Measurements from ENCODE around the gene VMAC. TPM values are rescaled to one million over a fixed set of nuclear protein-coding genes. Genes with fewer than 3 reads are reported as not detected.

Gene VMAC
- total RNA-seq, 1 donor from 2014 or later: 4.1 TPM

GRCh38 chr19:5931251-5931650 is 26.6 kb downstream of the VMAC start:
- ATAC-seq: no peak

GRCh38 chr19:5932146-5932545 is 27.5 kb downstream of the VMAC start:
- ATAC-seq: no peak

GRCh38 chr19:5932609-5933262 is 28.1 kb downstream of the VMAC start:
- no peak for ATAC-seq

- ATAC-seq: no peak
Measured at GRCh38 chr19:5933391-5934068, 28.9 kb downstream of the VMAC start.

- no peak for ATAC-seq
Measured at GRCh38 chr19:5934069-5934401, 29.4 kb downstream of the VMAC start.

GRCh38 chr19:5934774-5935472 is 30.3 kb downstream of the VMAC start:
- no peak for ATAC-seq

- ATAC-seq: peak; percentile 7
Measured at GRCh38 chr19:5935473-5936291, 31.0 kb downstream of the VMAC start.

GRCh38 chr19:5936292-5936592 is 31.6 kb downstream of the VMAC start:
- no peak for ATAC-seq

GRCh38 chr19:5937550-5937949 is 32.9 kb downstream of the VMAC start:
- no peak for ATAC-seq

- ATAC-seq: no peak
Measured at GRCh38 chr19:5940260-5941208, 35.9 kb downstream of the VMAC start.

- ATAC-seq: no peak
Measured at GRCh38 chr19:5941673-5942072, 37.0 kb downstream of the VMAC start.

GRCh38 chr19:5943045-5943444 is 38.4 kb downstream of the VMAC start:
- ATAC-seq: no peak

- ATAC-seq: no peak
Measured at GRCh38 chr19:5943623-5944022, 39.0 kb downstream of the VMAC start.

GRCh38 chr19:5947435-5947834 is 42.8 kb downstream of the VMAC start:
- ATAC-seq: no peak

GRCh38 chr19:5948752-5949564 is 44.3 kb downstream of the VMAC start:
- no peak for ATAC-seq

- ATAC-seq: no peak
Measured at GRCh38 chr19:5949792-5950305, 45.2 kb downstream of the VMAC start.

- no peak for ATAC-seq
Measured at GRCh38 chr19:5950741-5951140, 46.1 kb downstream of the VMAC start.

GRCh38 chr19:5951338-5951861 is 46.7 kb downstream of the VMAC start:
- ATAC-seq: no peak

GRCh38 chr19:5952193-5953029 is 47.7 kb downstream of the VMAC start:
- ATAC-seq: no peak

Measured in esophagus mucosa (tissue), 1 donor.